H9 (cell line): ENCODE measurements around the gene CNNM4. TPM values are rescaled to one million over a fixed set of nuclear protein-coding genes. Genes with fewer than 3 reads are reported as not detected.

Experiments
- DNase-seq: peaks from one replicate; pipeline ENCODE4 v3.0.0-alpha.2; 2017
- H2AFZ ChIP-seq: one replicate; pipeline ENCODE4 v1.6.1; 2013; ENCODE audit warnings: mild to moderate bottlenecking, low read length, control low read depth, moderate library complexity
- H2AK5ac ChIP-seq: 2 replicates; pipeline ENCODE4 v1.6.1; 2013; ENCODE audit warnings: low read length, control low read depth, mixed read lengths; ENCODE audit not compliant: insufficient read length
- H2BK120ac ChIP-seq: one replicate; pipeline ENCODE4 v1.6.1; 2013; ENCODE audit warnings: low read depth, mild to moderate bottlenecking, low read length, control low read depth, inconsistent platforms; ENCODE audit not compliant: poor library complexity, severe bottlenecking
- H2BK12ac ChIP-seq: 2 replicates; pipeline ENCODE4 v1.6.1; 2013; ENCODE audit warnings: low read length, control low read depth, mixed read lengths, low read depth; ENCODE audit not compliant: insufficient read length
- H2BK15ac ChIP-seq: 2 replicates; pipeline ENCODE4 v1.6.1; 2013; ENCODE audit warnings: low read depth, low read length, control low read depth
- H2BK20ac ChIP-seq: one replicate; pipeline ENCODE4 v1.6.1; 2013; ENCODE audit warnings: low read depth, mild to moderate bottlenecking, low read length, control low read depth, inconsistent platforms; ENCODE audit not compliant: poor library complexity, severe bottlenecking
- H2BK5ac ChIP-seq: 2 replicates; pipeline ENCODE4 v1.6.1; 2013; ENCODE audit warnings: low read length, control low read depth, mixed read lengths; ENCODE audit not compliant: insufficient read length
- H3K14ac ChIP-seq: 2 replicates; pipeline ENCODE4 v1.6.1; 2013; ENCODE audit warnings: low read length, control low read depth; ENCODE audit not compliant: insufficient read depth
- H3K18ac ChIP-seq: 2 replicates; pipeline ENCODE4 v1.6.1; 2013; ENCODE audit warnings: low read depth, mild to moderate bottlenecking, mixed read lengths, low read length, control low read depth; ENCODE audit not compliant: insufficient read length
- H3K23ac ChIP-seq: 2 replicates; pipeline ENCODE4 v1.6.1; 2013; ENCODE audit warnings: low read length, control low read depth, mixed read lengths, low read depth; ENCODE audit not compliant: insufficient read length
- H3K23me2 ChIP-seq: 2 replicates; pipeline ENCODE4 v1.6.1; 2013; ENCODE audit warnings: low read depth, mild to moderate bottlenecking, mixed read lengths, low read length, control low read depth; ENCODE audit not compliant: insufficient read length, poor library complexity, severe bottlenecking
- H3K27ac ChIP-seq: 2 replicates; pipeline ENCODE4 v1.5.1; 2013; ENCODE audit warnings: low read length, control low read depth, mixed read lengths, low read depth; ENCODE audit not compliant: insufficient read length
- H3K27me3 ChIP-seq: 2 replicates; pipeline ENCODE4 v1.6.1; 2013; ENCODE audit warnings: low read length, control low read depth, inconsistent platforms; ENCODE audit not compliant: insufficient read depth
- H3K4ac ChIP-seq: 2 replicates; pipeline ENCODE4 v1.6.1; 2013; ENCODE audit warnings: low read depth, mild to moderate bottlenecking, control low read depth, inconsistent platforms, low read length, moderate library complexity
- H3K4me1 ChIP-seq: 2 replicates; pipeline ENCODE4 v1.6.1; 2013; ENCODE audit warnings: low read length, control low read depth, inconsistent platforms; ENCODE audit not compliant: insufficient read depth
- H3K4me2 ChIP-seq: 2 replicates; pipeline ENCODE4 v1.6.1; 2013; ENCODE audit warnings: low read length, control low read depth, mixed read lengths; ENCODE audit not compliant: insufficient read length, insufficient read depth
- H3K56ac ChIP-seq: 2 replicates; pipeline ENCODE4 v1.6.1; 2013; ENCODE audit warnings: low read depth, mild to moderate bottlenecking, mixed read lengths, low read length, control low read depth; ENCODE audit not compliant: insufficient read length
- H3K79me1 ChIP-seq: 2 replicates; pipeline ENCODE4 v1.6.1; 2013; ENCODE audit warnings: low read depth, mild to moderate bottlenecking, moderate library complexity, low read length, control low read depth, inconsistent platforms; ENCODE audit not compliant: insufficient read depth, poor library complexity, severe bottlenecking
- H3K79me2 ChIP-seq: 2 replicates; pipeline ENCODE4 v1.6.1; 2013; ENCODE audit warnings: low read length, control low read depth, inconsistent platforms; ENCODE audit not compliant: insufficient read depth
- H3K9ac ChIP-seq: 2 replicates; pipeline ENCODE4 v1.6.1; 2013; ENCODE audit warnings: low read length, control low read depth, mixed read lengths; ENCODE audit not compliant: insufficient read length; ENCODE audit errors: extremely low read depth
- H3K9me3 ChIP-seq: one replicate; pipeline ENCODE4 v1.6.1; 2013; ENCODE audit warnings: low read depth, low read length, inconsistent platforms; ENCODE audit not compliant: control insufficient read depth
- H3T11ph ChIP-seq: one replicate; pipeline ENCODE4 v1.6.1; 2013; ENCODE audit warnings: mild to moderate bottlenecking, low read length, control low read depth, inconsistent platforms
- H4K20me1 ChIP-seq: one replicate; pipeline ENCODE4 v1.6.1; 2013; ENCODE audit not compliant: control insufficient read depth, insufficient read length, insufficient read depth
- H4K5ac ChIP-seq: 2 replicates; pipeline ENCODE4 v1.6.1; 2013; ENCODE audit warnings: low read depth, mild to moderate bottlenecking, mixed read lengths, low read length, control low read depth; ENCODE audit not compliant: insufficient read length
- H4K8ac ChIP-seq: replicated peaks from 2 replicates; pipeline ENCODE4 v1.6.1; 2013; ENCODE audit warnings: low read length, control low read depth, mixed read lengths, low read depth; ENCODE audit not compliant: insufficient read length
- H4K91ac ChIP-seq: 2 replicates; pipeline ENCODE4 v1.6.1; 2013; ENCODE audit warnings: low read depth, mild to moderate bottlenecking, moderate library complexity, mixed read lengths, low read length, control low read depth; ENCODE audit not compliant: insufficient read length
- H3K27ac Mint-ChIP-seq, 3 experiments: 2 replicates in 2 of 3; 3 replicates in 1 of 3; pipeline ENCODE4 v1.8.0; 2020 to 2021; ENCODE audit warnings: mixed read lengths in 3 of 3, mild to moderate bottlenecking in 1 of 3, moderate library complexity in 1 of 3
- H3K27me3 Mint-ChIP-seq: 2 replicates; pipeline ENCODE4 v1.8.0; 2021; ENCODE audit warnings: low read depth, mild to moderate bottlenecking, moderate library complexity, mixed read lengths
- H3K36me3 Mint-ChIP-seq, 3 experiments: 2 replicates in 2 of 3; 3 replicates in 1 of 3; pipeline ENCODE4 v1.8.0; 2020 to 2021; ENCODE audit warnings: low read depth in 3 of 3, mixed read lengths in 3 of 3; ENCODE audit not compliant: insufficient read depth in 1 of 3
- H3K4me1 Mint-ChIP-seq, 2 experiments: 2 replicates each; pipeline ENCODE4 v1.8.0; 2020; ENCODE audit warnings: mixed read lengths in 2 of 2
- H3K4me3 Mint-ChIP-seq, 2 experiments: 2 replicates in 1 of 2; 3 replicates in 1 of 2; pipeline ENCODE4 v1.8.0; 2020 to 2021; ENCODE audit warnings: mild to moderate bottlenecking in 2 of 2, mixed read lengths in 2 of 2, moderate library complexity in 1 of 2
- H3K9me3 Mint-ChIP-seq, 2 experiments: 2 replicates in 1 of 2; 3 replicates in 1 of 2; pipeline ENCODE4 v1.8.0; 2020; ENCODE audit warnings: mild to moderate bottlenecking in 2 of 2, mixed read lengths in 2 of 2, moderate library complexity in 1 of 2
- CTCF ChIP-seq: fragments of 200-600 bp; sonication (generic); conservative IDR thresholded peaks from 3 replicates; pipeline ENCODE4 v1.8.0; 2021; ENCODE audit warnings: antibody characterized with exemption, mild to moderate bottlenecking
- WGBS: extraction: QIAGEN DNeasy Blood & Tissue Kit; methylation state at CpG from one replicate; pipeline ENCODE4 v1.1.7; 2013; ENCODE audit warnings: missing lambda C conversion rate, low lambda C conversion rate, mixed read lengths; ENCODE audit not compliant: insufficient read length; ENCODE audit errors: extremely low coverage; 5-methylcytosine and 5-hydroxymethylcytosine counted together
- total RNA-seq: library from RNA; stranded (reverse); gene quantifications from 2 replicates; pipeline ENCODE4 v1.2.1, GENCODE V29; 2021

CNNM4 gene
- total RNA-seq, 1 experiment from 2014 or later: 8.5 TPM

- Histone ChIP-seq H2AFZ (no peak overlapping the region), H4K8ac (no peak overlapping the region), H3K27ac (no peak overlapping the region), H3K23me2 (peaks cover 6% of the 10 kb centered on the region), H3K23ac (no peak overlapping the region), H3K9me3 (no peaks in the 10 kb centered on the region), H2BK120ac (no peak overlapping the region), H3T11ph (no peak overlapping the region), H2BK12ac (no peak overlapping the region), H3K9ac (no peak overlapping the region), H3K14ac (no peak overlapping the region), H3K79me2 (peaks cover 6% of the 10 kb centered on the region; the same call in 1 of the 2 replicates), H2BK5ac (no peak overlapping the region), H2BK20ac (no peak overlapping the region), H3K4me2 (no peak overlapping the region), H4K20me1 (no peaks in the 10 kb centered on the region), H3K4ac (no peak overlapping the region), H2BK15ac (no peak overlapping the region), H3K18ac (no peak overlapping the region), H3K79me1 (no peaks in the 10 kb centered on the region), H2AK5ac (no peak overlapping the region), H3K27me3 (no peaks in the 10 kb centered on the region), H4K91ac (no peak overlapping the region), H3K56ac (no peak overlapping the region), H4K5ac (no peak overlapping the region), H3K4me1 (no peaks in the 10 kb centered on the region; the same call in 1 of the 2 replicates)
- H3K4me3 Mint-ChIP-seq: peak overlapping the region in 1 of 2 experiments; percentile 54; a peak in 2 of 5 replicates
- TF ChIP-seq CTCF: no peak
- H3K27me3 Mint-ChIP-seq: no peaks in the 10 kb centered on the region
- H3K4me1 Mint-ChIP-seq: peaks cover 10 to 11% of the 10 kb centered on the region in 2 experiments
- no peak overlapping the region for H3K27ac Mint-ChIP-seq
- no peak for DNase-seq
- H3K9me3 Mint-ChIP-seq: no peaks in the 10 kb centered on the region
- peaks cover 20 to 52% (median 45%) of the 10 kb centered on the region in 3 experiments; a peak in 6 of 7 replicates for H3K36me3 Mint-ChIP-seq
- WGBS: no CpG with 5 or more reads among the region's 2 CpGs
These were observed 22.9 kb upstream of the CNNM4 start for GRCh38 chr2:96737831-96738230.
